Measurements from ENCODE around the gene PPM1D. TPM values are rescaled to one million over a fixed set of nuclear protein-coding genes. Genes with fewer than 3 reads are reported as not detected.
"Not testable (repeated sequence)": the region's sequence is repeated elsewhere in the genome, so short reads cannot be mapped to it uniquely, and the experiment has no call there.

The PPM1D gene
- polyA plus RNA-seq (2013) = 14.2 TPM

- ChIA-PET CTCF (interaction anchor here (1.2 to 3.3 kb wide), 7 partner anchors 24 to 79 kb away, joined by 3 to 12 read pairs (median 6); no protein-coding TSS in a partner anchor), POLR2A (interaction anchor here (0.6 to 1.0 kb wide), 4 partner anchors 14 to 1198 kb away, joined by 3 to 4 read pairs (median 3); no protein-coding TSS in a partner anchor)
- no peaks in the 10 kb centered on the region for H3K9me3 ChIP-seq (ENCODE audit: control extremely low read depth in 1 of 5, control insufficient read depth in 4 of 5, insufficient read depth in 2 of 5, low read depth in 1 of 5, low read length in 4 of 5)
- peak; percentile 98 to 99 (median 99) for DNase-seq
- peaks cover 27 to 48% (median 40%) of the 10 kb centered on the region in 4 experiments for H3K4me1 ChIP-seq (ENCODE audit: control extremely low read depth in 1 of 4, control insufficient read depth in 4 of 4, insufficient read depth in 4 of 4, low read length in 3 of 4)
- no peaks in the 10 kb centered on the region for H3K27me3 ChIP-seq (replicated peaks in 2 of 5; ENCODE audit: control insufficient read depth in 4 of 5, insufficient read depth in 5 of 5, low read length in 4 of 5)
- 0% methylated on average over 79 of the region's 83 CpGs for WGBS (ENCODE audit: insufficient coverage)
- peak within 1 kb of the TSS; percentile 77 to 91 for H3K27ac ChIP-seq (ENCODE audit: insufficient read depth in 1 of 2, low read depth in 1 of 2, low read length in 2 of 2, poor library complexity in 1 of 2, severe bottlenecking in 2 of 2)
- peaks cover 0 to 3% (median 0%) of the 10 kb centered on the region in 4 experiments for H3K36me3 ChIP-seq (ENCODE audit: control insufficient read depth in 4 of 4, insufficient read depth in 4 of 4, low read length in 3 of 4)
- peak within 1 kb of the TSS; percentile 94 to 100 (median 97) for H3K4me3 ChIP-seq (ENCODE audit: control insufficient read depth in 1 of 7, extremely low read depth in 1 of 7, insufficient read depth in 4 of 7, low read depth in 2 of 7, low read length in 6 of 7)
Observed at GRCh38 chr17:60599620-60600489, at the start of gene PPM1D. TSS of gene PPM1D (plus strand) at chr17:60600193. CDS start at chr17:60600415, 222 bp downstream.

GRCh38 chr17:60552255-60552654 is 47.7 kb upstream of the PPM1D start:
- CTCF ChIA-PET; H3K27ac ChIP-seq (ENCODE audit: insufficient read depth in 1 of 2, low read depth in 1 of 2, low read length in 2 of 2, poor library complexity in 1 of 2, severe bottlenecking in 2 of 2); H3K4me3 ChIP-seq (ENCODE audit: control insufficient read depth in 1 of 7, extremely low read depth in 1 of 7, insufficient read depth in 4 of 7, low read depth in 2 of 7, low read length in 6 of 7); H3K36me3 ChIP-seq (ENCODE audit: control insufficient read depth in 4 of 4, insufficient read depth in 4 of 4, low read length in 3 of 4); H3K27me3 ChIP-seq (replicated peaks in 2 of 5; ENCODE audit: control insufficient read depth in 4 of 5, insufficient read depth in 5 of 5, low read length in 4 of 5); POLR2A ChIA-PET; DNase-seq; H3K4me1 ChIP-seq (ENCODE audit: control extremely low read depth in 1 of 4, control insufficient read depth in 4 of 4, insufficient read depth in 4 of 4, low read length in 3 of 4): not testable (repeated sequence)
- H3K9me3 ChIP-seq (ENCODE audit: control extremely low read depth in 1 of 5, control insufficient read depth in 4 of 5, insufficient read depth in 2 of 5, low read depth in 1 of 5, low read length in 4 of 5) = peaks cover 0 to 14% (median 0%) of the 10 kb centered on the region in 5 experiments
- WGBS (ENCODE audit: insufficient coverage) = 95% methylated on average over 3 of the region's 13 CpGs

- WGBS (ENCODE audit: insufficient coverage) = no CpG with 5 or more reads among the region's 2 CpGs
- ChIA-PET CTCF (no interaction called here), POLR2A (no interaction called here)
- Histone ChIP-seq H3K27me3 (replicated peaks in 2 of 5; ENCODE audit: control insufficient read depth in 4 of 5, insufficient read depth in 5 of 5, low read length in 4 of 5) (no peaks in the 10 kb centered on the region), H3K36me3 (ENCODE audit: control insufficient read depth in 4 of 4, insufficient read depth in 4 of 4, low read length in 3 of 4) (peaks cover 0 to 6% (median 0%) of the 10 kb centered on the region in 4 experiments), H3K4me1 (ENCODE audit: control extremely low read depth in 1 of 4, control insufficient read depth in 4 of 4, insufficient read depth in 4 of 4, low read length in 3 of 4) (no peaks in the 10 kb centered on the region), H3K27ac (ENCODE audit: insufficient read depth in 1 of 2, low read depth in 1 of 2, low read length in 2 of 2, poor library complexity in 1 of 2, severe bottlenecking in 2 of 2) (no peak overlapping the region), H3K4me3 (ENCODE audit: control insufficient read depth in 1 of 7, extremely low read depth in 1 of 7, insufficient read depth in 4 of 7, low read depth in 2 of 7, low read length in 6 of 7) (no peak overlapping the region), H3K9me3 (ENCODE audit: control extremely low read depth in 1 of 5, control insufficient read depth in 4 of 5, insufficient read depth in 2 of 5, low read depth in 1 of 5, low read length in 4 of 5) (peaks cover 0 to 24% (median 7%) of the 10 kb centered on the region in 5 experiments)
- no peak for DNase-seq
Observed at GRCh38 chr17:60554377-60554788, 45.6 kb upstream of the PPM1D start.

- peaks cover 0 to 6% (median 0%) of the 10 kb centered on the region in 4 experiments for H3K36me3 ChIP-seq (ENCODE audit: control insufficient read depth in 4 of 4, insufficient read depth in 4 of 4, low read length in 3 of 4)
- no peaks in the 10 kb centered on the region for H3K4me1 ChIP-seq (ENCODE audit: control extremely low read depth in 1 of 4, control insufficient read depth in 4 of 4, insufficient read depth in 4 of 4, low read length in 3 of 4)
- no peak overlapping the region for H3K27ac ChIP-seq (ENCODE audit: insufficient read depth in 1 of 2, low read depth in 1 of 2, low read length in 2 of 2, poor library complexity in 1 of 2, severe bottlenecking in 2 of 2)
- POLR2A ChIA-PET = no interaction called here
- 100% methylated on average over 3 of the region's 4 CpGs for WGBS (ENCODE audit: insufficient coverage)
- H3K4me3 ChIP-seq (ENCODE audit: control insufficient read depth in 1 of 7, extremely low read depth in 1 of 7, insufficient read depth in 4 of 7, low read depth in 2 of 7, low read length in 6 of 7) = no peak overlapping the region
- no peak for DNase-seq
- CTCF ChIA-PET = no interaction called here
- H3K9me3 ChIP-seq (ENCODE audit: control extremely low read depth in 1 of 5, control insufficient read depth in 4 of 5, insufficient read depth in 2 of 5, low read depth in 1 of 5, low read length in 4 of 5) = peaks cover 0 to 24% (median 7%) of the 10 kb centered on the region in 5 experiments
- H3K27me3 ChIP-seq (replicated peaks in 2 of 5; ENCODE audit: control insufficient read depth in 4 of 5, insufficient read depth in 5 of 5, low read length in 4 of 5) = no peaks in the 10 kb centered on the region
Observed at GRCh38 chr17:60555786-60556185, 44.2 kb upstream of the PPM1D start.

GRCh38 chr17:60557805-60558204 is 42.2 kb upstream of the PPM1D start:
- peak in 2 of 3 donors; percentile 22 to 34 for DNase-seq
- ChIA-PET CTCF (interaction anchor here (0.7 to 1.4 kb wide), 3 partner anchors 10 to 44 kb away, joined by 4 to 5 read pairs (median 4); no protein-coding TSS in a partner anchor), POLR2A (no interaction called here)
- Histone ChIP-seq H3K4me3 (ENCODE audit: control insufficient read depth in 1 of 7, extremely low read depth in 1 of 7, insufficient read depth in 4 of 7, low read depth in 2 of 7, low read length in 6 of 7) (no peak overlapping the region), H3K9me3 (ENCODE audit: control extremely low read depth in 1 of 5, control insufficient read depth in 4 of 5, insufficient read depth in 2 of 5, low read depth in 1 of 5, low read length in 4 of 5) (peaks cover 0 to 23% (median 7%) of the 10 kb centered on the region in 5 experiments), H3K27me3 (replicated peaks in 2 of 5; ENCODE audit: control insufficient read depth in 4 of 5, insufficient read depth in 5 of 5, low read length in 4 of 5) (no peaks in the 10 kb centered on the region), H3K4me1 (ENCODE audit: control extremely low read depth in 1 of 4, control insufficient read depth in 4 of 4, insufficient read depth in 4 of 4, low read length in 3 of 4) (no peaks in the 10 kb centered on the region), H3K36me3 (ENCODE audit: control insufficient read depth in 4 of 4, insufficient read depth in 4 of 4, low read length in 3 of 4) (peaks cover 0 to 5% (median 0%) of the 10 kb centered on the region in 4 experiments), H3K27ac (ENCODE audit: insufficient read depth in 1 of 2, low read depth in 1 of 2, low read length in 2 of 2, poor library complexity in 1 of 2, severe bottlenecking in 2 of 2) (no peak overlapping the region)
- no CpG with 5 or more reads among the region's 2 CpGs for WGBS (ENCODE audit: insufficient coverage)

GRCh38 chr17:60559659-60559994 is 40.4 kb upstream of the PPM1D start:
- H3K27me3 ChIP-seq (replicated peaks in 2 of 5; ENCODE audit: control insufficient read depth in 4 of 5, insufficient read depth in 5 of 5, low read length in 4 of 5) = no peaks in the 10 kb centered on the region
- no peaks in the 10 kb centered on the region for H3K4me1 ChIP-seq (ENCODE audit: control extremely low read depth in 1 of 4, control insufficient read depth in 4 of 4, insufficient read depth in 4 of 4, low read length in 3 of 4)
- ChIA-PET CTCF (no interaction called here), POLR2A (no interaction called here)
- H3K36me3 ChIP-seq (ENCODE audit: control insufficient read depth in 4 of 4, insufficient read depth in 4 of 4, low read length in 3 of 4) = no peaks in the 10 kb centered on the region
- H3K4me3 ChIP-seq (ENCODE audit: control insufficient read depth in 1 of 7, extremely low read depth in 1 of 7, insufficient read depth in 4 of 7, low read depth in 2 of 7, low read length in 6 of 7) = no peak overlapping the region
- DNase-seq = no peak
- peaks cover 0 to 14% (median 7%) of the 10 kb centered on the region in 5 experiments for H3K9me3 ChIP-seq (ENCODE audit: control extremely low read depth in 1 of 5, control insufficient read depth in 4 of 5, insufficient read depth in 2 of 5, low read depth in 1 of 5, low read length in 4 of 5)
- H3K27ac ChIP-seq (ENCODE audit: insufficient read depth in 1 of 2, low read depth in 1 of 2, low read length in 2 of 2, poor library complexity in 1 of 2, severe bottlenecking in 2 of 2) = no peak overlapping the region
- WGBS (ENCODE audit: insufficient coverage) = 99% methylated on average over 7 of the region's 8 CpGs
